ENCODE results near the gene SORCS2. TPM values are rescaled to one million over a fixed set of nuclear protein-coding genes. Genes with fewer than 3 reads are reported as not detected.

The SORCS2 gene
- polyA plus RNA-seq, 1 donor from 2014 or later: 1.0 TPM

GRCh38 chr4:7758476-7758875 is 566.1 kb downstream of the SORCS2 start:
- H3K4me3 ChIP-seq (ENCODE audit: low read length): no peak overlapping the region
- H2AFZ ChIP-seq (ENCODE audit: low read depth, low read length): no peak overlapping the region
- TF ChIP-seq CTCF (IDR thresholded peaks at IDR 0.05; ENCODE audit: poor library complexity, severe bottlenecking): no peak
- no peak for TF ChIP-seq REST (IDR thresholded peaks at IDR 0.05; ENCODE audit: borderline replicate concordance)
- TF ChIP-seq TAF1 (IDR thresholded peaks at IDR 0.05; ENCODE audit: low read depth): no peak
- no peak for TF ChIP-seq EP300 (conservative IDR thresholded peaks at IDR 0.05; ENCODE audit: poor library complexity, severe bottlenecking)
- TF ChIP-seq SMC3 (conservative IDR thresholded peaks at IDR 0.05; ENCODE audit: poor library complexity): no peak
- no peak for TF ChIP-seq MXI1 (conservative IDR thresholded peaks at IDR 0.05; ENCODE audit: poor library complexity, severe bottlenecking)
- TF ChIP-seq RAD21 (conservative IDR thresholded peaks at IDR 0.05): no peak
- H3K9ac ChIP-seq (ENCODE audit: low read length): no peak overlapping the region
- H4K20me1 ChIP-seq (ENCODE audit: insufficient read depth): peaks cover 8% of the 10 kb centered on the region
- H3K79me2 ChIP-seq (replicated peaks; ENCODE audit: insufficient read depth, low read length): no peaks in the 10 kb centered on the region
- H3K27ac ChIP-seq (ENCODE audit: low read length): no peak overlapping the region
- H3K9me3 ChIP-seq (ENCODE audit: low read length): no peaks in the 10 kb centered on the region
- no peaks in the 10 kb centered on the region for H3K9me2 ChIP-seq (ENCODE audit: insufficient read depth, low read length)
- H3K27me3 ChIP-seq (ENCODE audit: insufficient read depth, low read depth, low read length): no peaks in the 10 kb centered on the region
- no peaks in the 10 kb centered on the region for H3F3A ChIP-seq (ENCODE audit: insufficient read depth, low read length, poor library complexity, severe bottlenecking)
- H3K4me2 ChIP-seq (ENCODE audit: low read length): no peak overlapping the region
- H3K36me3 ChIP-seq (ENCODE audit: insufficient read depth, low read length): no peaks in the 10 kb centered on the region

- Histone ChIP-seq H3K36me3 (ENCODE audit: insufficient read depth, low read length) (no peaks in the 10 kb centered on the region), H3K9me3 (ENCODE audit: low read length) (no peaks in the 10 kb centered on the region), H2AFZ (ENCODE audit: low read depth, low read length) (no peak overlapping the region), H3K4me2 (ENCODE audit: low read length) (no peak overlapping the region), H4K20me1 (ENCODE audit: insufficient read depth) (peaks cover 10% of the 10 kb centered on the region), H3K4me3 (ENCODE audit: low read length) (no peak overlapping the region), H3K79me2 (replicated peaks; ENCODE audit: insufficient read depth, low read length) (no peaks in the 10 kb centered on the region), H3F3A (ENCODE audit: insufficient read depth, low read length, poor library complexity, severe bottlenecking) (no peaks in the 10 kb centered on the region), H3K9ac (ENCODE audit: low read length) (no peak overlapping the region), H3K27me3 (ENCODE audit: insufficient read depth, low read depth, low read length) (no peaks in the 10 kb centered on the region), H3K27ac (ENCODE audit: low read length) (no peak overlapping the region), H3K9me2 (ENCODE audit: insufficient read depth, low read length) (no peaks in the 10 kb centered on the region)
- no peak for TF ChIP-seq POLR2AphosphoS5 (IDR thresholded peaks at IDR 0.05)
- TF ChIP-seq EP300 (conservative IDR thresholded peaks at IDR 0.05; ENCODE audit: poor library complexity, severe bottlenecking): no peak
- no peak for TF ChIP-seq EZH2 (IDR thresholded peaks at IDR 0.05; ENCODE audit: borderline replicate concordance, insufficient read depth, low read length, poor library complexity, severe bottlenecking)
- no peak for TF ChIP-seq CTCF (IDR thresholded peaks at IDR 0.05; ENCODE audit: poor library complexity, severe bottlenecking)
- TF ChIP-seq RAD21 (conservative IDR thresholded peaks at IDR 0.05): no peak
- no peak for TF ChIP-seq MXI1 (conservative IDR thresholded peaks at IDR 0.05; ENCODE audit: poor library complexity, severe bottlenecking)
- TF ChIP-seq TAF1 (IDR thresholded peaks at IDR 0.05; ENCODE audit: low read depth): no peak
- TF ChIP-seq REST (IDR thresholded peaks at IDR 0.05; ENCODE audit: borderline replicate concordance): no peak
- no peak for TF ChIP-seq SMC3 (conservative IDR thresholded peaks at IDR 0.05; ENCODE audit: poor library complexity)
Observed at GRCh38 chr4:7759216-7759615, 566.9 kb downstream of the SORCS2 start.

All from neural cell (in vitro differentiated cells).